A673 (cell line): ENCODE data around the gene KIF7. TPM values are rescaled to one million over a fixed set of nuclear protein-coding genes. Genes with fewer than 3 reads are reported as not detected.

Experiments
- BruUV-seq: library from RNA; stranded (reverse); fragments of 400-500 nt; replicated peaks from 2 replicates; lab custom pipeline; 2021; lab: Mats Ljungman, UMichigan
- CTCF ChIA-PET: fragments of 300-600 bp; sonication (Branson Sonifier 250); formaldehyde crosslinking; loops from one replicate; lab custom pipeline; 2022; ENCODE audit warnings: antibody characterized with exemption; lab: Charles Lee
- POLR2A ChIA-PET: fragments of 300-600 bp; sonication (Branson Sonifier 250); formaldehyde crosslinking; loops from one replicate; lab custom pipeline; 2022; ENCODE audit warnings: antibody characterized with exemption; ENCODE audit not compliant: low non-redundant PET; lab: Charles Lee
- DNase-seq: peaks from one replicate; pipeline ENCODE4 v3.0.0-alpha.2; 2015; ENCODE audit warnings: low spot score
- H3K27ac ChIP-seq: fragments of 200-600 bp; sonication (generic); 2 replicates; pipeline ENCODE4 v1.5.1; 2016; ENCODE audit warnings: mixed run types, low read depth, mild to moderate bottlenecking, mixed read lengths, antibody characterized with exemption, low read length; ENCODE audit not compliant: poor library complexity, severe bottlenecking
- H3K27me3 ChIP-seq: fragments of 200-600 bp; sonication (generic); replicated peaks from 2 replicates; pipeline ENCODE4 v1.6.1; 2017; ENCODE audit warnings: mixed run types, low read depth, mild to moderate bottlenecking, mixed read lengths, antibody characterized with exemption, low read length; ENCODE audit not compliant: insufficient read depth, poor library complexity
- H3K36me3 ChIP-seq: fragments of 200-600 bp; sonication (generic); 2 replicates; pipeline ENCODE4 v1.6.1; 2016; ENCODE audit warnings: mixed run types, mild to moderate bottlenecking, mixed read lengths, antibody characterized with exemption, low read length; ENCODE audit not compliant: insufficient read depth, poor library complexity, severe bottlenecking
- H3K4me1 ChIP-seq: fragments of 200-600 bp; sonication (generic); 2 replicates; pipeline ENCODE4 v1.6.1; 2017; ENCODE audit warnings: mixed run types, mild to moderate bottlenecking, mixed read lengths, antibody characterized with exemption, low read length; ENCODE audit not compliant: insufficient read depth, poor library complexity, severe bottlenecking
- H3K4me3 ChIP-seq: fragments of 200-600 bp; sonication (generic); 2 replicates; pipeline ENCODE4 v1.5.1; 2016; ENCODE audit warnings: low read depth, mixed run types, mild to moderate bottlenecking, mixed read lengths, low read length; ENCODE audit not compliant: poor library complexity, severe bottlenecking
- H3K9me3 ChIP-seq: fragments of 200-600 bp; sonication (generic); 2 replicates; pipeline ENCODE4 v1.6.1; 2016; ENCODE audit warnings: mixed run types, low read depth, mild to moderate bottlenecking, mixed read lengths, antibody characterized with exemption, low read length; ENCODE audit not compliant: poor library complexity, severe bottlenecking
- CTCF ChIP-seq: fragments of 300-800, 200-600 bp; sonication (generic); conservative IDR thresholded peaks from 2 replicates; pipeline ENCODE4 v1.5.1; 2017; ENCODE audit warnings: low read depth, mild to moderate bottlenecking, antibody characterized with exemption, low read length, moderate library complexity, mixed read lengths
- EZH2 ChIP-seq: fragments of 200-600 bp; sonication (generic); IDR thresholded peaks from 2 replicates; pipeline ENCODE4 v1.6.1; 2017; ENCODE audit warnings: borderline replicate concordance, low read depth, mild to moderate bottlenecking, mixed read lengths, antibody characterized with exemption, low read length; ENCODE audit not compliant: poor library complexity, severe bottlenecking
- intact Hi-C: fragments of 100-400 bp; cut with micrococcal nuclease; formaldehyde crosslinking; loops from one replicate; pipeline ENCODE4 v1.10.0; 2022; ENCODE audit not compliant: unreplicated experiment
- total RNA-seq: library from RNA; stranded (reverse); gene quantifications from 2 replicates; pipeline ENCODE4 v1.2.3, GENCODE V29; 2021

KIF7 gene
- total RNA-seq, 1 experiment from 2014 or later: 9.5 TPM

DNA sequence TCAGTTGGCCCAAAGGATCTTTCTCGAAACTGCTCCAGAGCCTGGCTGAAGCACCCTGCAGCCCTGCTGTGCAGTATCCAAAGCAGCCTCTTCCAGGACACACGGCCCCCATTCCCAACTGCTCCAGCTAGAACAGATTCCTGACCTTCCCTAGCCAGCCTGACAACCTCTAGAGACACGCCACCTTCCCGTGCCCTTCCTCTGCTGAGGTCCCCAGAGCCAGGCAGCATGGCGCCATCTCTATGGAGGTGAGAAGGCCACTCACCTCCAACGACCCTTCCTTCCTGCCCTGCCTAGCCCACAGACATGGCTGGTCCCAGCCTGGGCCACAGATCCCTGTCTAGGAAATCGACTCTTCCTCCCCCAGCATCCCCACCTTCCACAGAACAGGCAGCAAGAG is 3.1 kb downstream of the KIF7 start:
- TF ChIP-seq CTCF (no peak), EZH2 (no peak)
- no TSS peak for BruUV-seq

GRCh38 chr15:89649716-89650115 is 5.6 kb downstream of the KIF7 start:
- ChIA-PET POLR2A (no interaction called here), CTCF (no interaction called here)
- TF ChIP-seq CTCF (no peak), EZH2 (no peak)
- no peak for DNase-seq
- no peaks in the 10 kb centered on the region for H3K27me3 ChIP-seq
- H3K36me3 ChIP-seq: no peaks in the 10 kb centered on the region
- H3K9me3 ChIP-seq: no peaks in the 10 kb centered on the region
- no TSS peak for BruUV-seq
- no peak overlapping the region for H3K4me3 ChIP-seq
- no peaks in the 10 kb centered on the region for H3K4me1 ChIP-seq
- no peak overlapping the region for H3K27ac ChIP-seq
- intact Hi-C loops: no loop called here

More for the DNA sequence above, 3.1 kb downstream of the KIF7 start:
- Histone ChIP-seq H3K4me3 (no peak overlapping the region), H3K27me3 (no peaks in the 10 kb centered on the region), H3K4me1 (no peaks in the 10 kb centered on the region), H3K36me3 (no peaks in the 10 kb centered on the region), H3K27ac (no peak overlapping the region), H3K9me3 (no peaks in the 10 kb centered on the region)
- CTCF ChIA-PET: no interaction called here
- POLR2A ChIA-PET: no interaction called here
- intact Hi-C loops: no loop called here
- DNase-seq: no peak

- H3K27me3 ChIP-seq: no peaks in the 10 kb centered on the region
- no peak overlapping the region for H3K4me3 ChIP-seq
- CTCF ChIA-PET: no interaction called here
- no peak overlapping the region for H3K27ac ChIP-seq
- POLR2A ChIA-PET: no interaction called here
- intact Hi-C loops: no loop called here
- no TSS peak for BruUV-seq
- no peaks in the 10 kb centered on the region for H3K4me1 ChIP-seq
- no peaks in the 10 kb centered on the region for H3K9me3 ChIP-seq
- H3K36me3 ChIP-seq: no peaks in the 10 kb centered on the region
- no peak for TF ChIP-seq CTCF
- no peak for TF ChIP-seq EZH2
- no peak for DNase-seq
Observed at GRCh38 chr15:89649013-89649625, 6.1 kb downstream of the KIF7 start.
